ENCODE results near the gene PLA2G15. TPM values are rescaled to one million over a fixed set of nuclear protein-coding genes. Genes with fewer than 3 reads are reported as not detected.

Gene PLA2G15
- total RNA-seq, 1 donor = 30.8 TPM

DNA sequence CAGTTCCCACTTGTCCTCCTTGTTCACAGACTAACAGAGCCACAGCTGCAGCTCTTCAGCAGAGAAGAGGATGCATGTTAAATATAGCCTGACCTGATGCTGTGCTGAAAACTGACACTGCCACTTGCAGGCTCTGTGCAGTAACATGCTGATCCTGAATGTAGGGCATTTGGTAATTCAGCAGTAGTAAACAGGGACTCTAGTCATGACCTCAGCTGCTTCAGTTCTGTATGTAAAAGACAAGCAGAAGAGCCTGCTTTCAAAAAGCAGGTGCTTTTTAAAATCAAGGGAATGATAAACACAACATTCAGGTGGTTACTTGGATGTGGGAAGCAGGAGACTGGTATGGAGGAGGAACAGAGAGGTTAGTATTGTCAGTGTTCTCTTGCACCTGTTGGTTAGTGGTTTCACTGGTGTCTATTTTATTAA, 43.1 kb upstream of the PLA2G15 start:
- H3K27ac ChIP-seq (ENCODE audit: low read depth, low read length) = no peak overlapping the region

DNA sequence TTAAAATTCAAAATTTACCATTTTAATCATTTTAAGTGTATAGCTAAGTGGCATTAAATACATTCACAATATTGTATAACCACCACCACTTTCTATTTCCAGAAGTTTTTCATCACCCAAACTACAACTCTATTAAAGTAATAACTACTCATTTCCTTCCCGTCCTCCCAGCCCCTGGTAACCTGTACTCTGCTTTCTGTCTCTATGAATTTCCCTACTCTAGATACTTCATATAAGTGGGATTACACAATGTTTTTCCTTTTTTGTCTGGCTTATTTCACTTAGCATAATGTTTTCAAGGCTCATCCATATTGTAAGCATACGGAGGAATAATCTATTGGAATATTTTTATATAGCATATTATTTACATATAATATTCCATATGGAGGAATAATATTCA, 38.9 kb upstream of the PLA2G15 start:
- Histone ChIP-seq H4K20me1 (ENCODE audit: insufficient read depth, low read length) (no peaks in the 10 kb centered on the region), H3K79me2 (ENCODE audit: insufficient read depth, low read length) (no peaks in the 10 kb centered on the region), H3K36me3 (ENCODE audit: insufficient read depth, low read length) (no peaks in the 10 kb centered on the region), H2AFZ (ENCODE audit: low read length) (no peak overlapping the region), H3K4me1 (ENCODE audit: insufficient read depth, low read length) (no peaks in the 10 kb centered on the region), H3K27ac (ENCODE audit: low read depth, low read length) (no peak overlapping the region), H3K27me3 (ENCODE audit: insufficient read depth, low read length) (no peaks in the 10 kb centered on the region), H3K4me3 (ENCODE audit: insufficient read depth, low read length) (no peak overlapping the region), H3K4me2 (ENCODE audit: insufficient read depth, low read length) (no peak overlapping the region), H3K9me3 (ENCODE audit: low read depth, low read length) (no peaks in the 10 kb centered on the region)
- no peak for TF ChIP-seq CTCF (IDR thresholded peaks at IDR 0.05; ENCODE audit: extremely low read depth, low read depth, low read length)
- no peak for DNase-seq (ENCODE audit: insufficient read length, low spot score, missing footprints)

More for the DNA sequence above, 43.1 kb upstream of the PLA2G15 start:
- Histone ChIP-seq H3K79me2 (ENCODE audit: insufficient read depth, low read length) (no peaks in the 10 kb centered on the region), H3K4me3 (ENCODE audit: insufficient read depth, low read length) (no peak overlapping the region), H2AFZ (ENCODE audit: low read length) (no peak overlapping the region), H3K9me3 (ENCODE audit: low read depth, low read length) (no peaks in the 10 kb centered on the region), H3K4me1 (ENCODE audit: insufficient read depth, low read length) (peaks cover 13% of the 10 kb centered on the region), H3K27me3 (ENCODE audit: insufficient read depth, low read length) (no peaks in the 10 kb centered on the region), H3K4me2 (ENCODE audit: insufficient read depth, low read length) (no peak overlapping the region), H4K20me1 (ENCODE audit: insufficient read depth, low read length) (peaks cover 2% of the 10 kb centered on the region), H3K36me3 (ENCODE audit: insufficient read depth, low read length) (no peaks in the 10 kb centered on the region)
- no peak for DNase-seq (ENCODE audit: insufficient read length, low spot score, missing footprints)
- no peak for TF ChIP-seq CTCF (IDR thresholded peaks at IDR 0.05; ENCODE audit: extremely low read depth, low read depth, low read length)

DNA sequence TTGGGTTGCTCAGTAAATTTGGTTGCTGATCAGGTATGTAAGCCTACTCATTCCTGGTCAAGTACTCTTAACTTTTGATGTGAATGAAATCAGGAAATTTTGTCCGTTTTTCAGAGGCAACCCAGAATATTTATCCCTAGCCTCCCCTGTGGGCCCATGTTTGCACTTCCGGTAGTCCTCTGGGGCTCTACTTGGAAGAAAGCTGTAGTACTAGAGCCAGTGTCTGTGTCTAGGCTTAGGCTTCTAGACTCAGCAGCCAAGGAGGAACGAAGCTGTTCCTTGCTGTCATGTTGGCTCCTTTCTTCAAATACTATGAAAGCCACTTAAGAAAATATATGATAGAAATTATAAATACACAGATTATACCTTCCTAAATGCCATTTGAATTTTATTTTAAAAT, 30.4 kb upstream of the PLA2G15 start:
- no peaks in the 10 kb centered on the region for H3K36me3 ChIP-seq (ENCODE audit: insufficient read depth, low read length)
- H3K4me3 ChIP-seq (ENCODE audit: insufficient read depth, low read length) = no peak overlapping the region
- no peak overlapping the region for H3K27ac ChIP-seq (ENCODE audit: low read depth, low read length)
- TF ChIP-seq CTCF (IDR thresholded peaks at IDR 0.05; ENCODE audit: extremely low read depth, low read depth, low read length) = no peak
- no peaks in the 10 kb centered on the region for H3K4me1 ChIP-seq (ENCODE audit: insufficient read depth, low read length)
- no peak overlapping the region for H2AFZ ChIP-seq (ENCODE audit: low read length)
- no peaks in the 10 kb centered on the region for H3K27me3 ChIP-seq (ENCODE audit: insufficient read depth, low read length)
- H4K20me1 ChIP-seq (ENCODE audit: insufficient read depth, low read length) = no peaks in the 10 kb centered on the region
- DNase-seq (ENCODE audit: insufficient read length, low spot score, missing footprints) = no peak
- H3K4me2 ChIP-seq (ENCODE audit: insufficient read depth, low read length) = no peak overlapping the region
- H3K79me2 ChIP-seq (ENCODE audit: insufficient read depth, low read length) = peaks cover 2% of the 10 kb centered on the region
- no peaks in the 10 kb centered on the region for H3K9me3 ChIP-seq (ENCODE audit: low read depth, low read length)

GRCh38 chr16:68215302-68215701, 29.9 kb upstream of the PLA2G15 start:
- H3K4me2 ChIP-seq (ENCODE audit: insufficient read depth, low read length) = no peak overlapping the region
- no peaks in the 10 kb centered on the region for H4K20me1 ChIP-seq (ENCODE audit: insufficient read depth, low read length)
- TF ChIP-seq CTCF (IDR thresholded peaks at IDR 0.05; ENCODE audit: extremely low read depth, low read depth, low read length) = no peak

More at GRCh38 chr16:68215302-68215701, 29.9 kb upstream of the PLA2G15 start:
- Histone ChIP-seq H3K36me3 (ENCODE audit: insufficient read depth, low read length) (no peaks in the 10 kb centered on the region), H3K9me3 (ENCODE audit: low read depth, low read length) (no peaks in the 10 kb centered on the region), H3K4me1 (ENCODE audit: insufficient read depth, low read length) (no peaks in the 10 kb centered on the region), H3K27ac (ENCODE audit: low read depth, low read length) (no peak overlapping the region), H3K4me3 (ENCODE audit: insufficient read depth, low read length) (no peak overlapping the region), H3K79me2 (ENCODE audit: insufficient read depth, low read length) (peaks cover 2% of the 10 kb centered on the region), H3K27me3 (ENCODE audit: insufficient read depth, low read length) (no peaks in the 10 kb centered on the region), H2AFZ (ENCODE audit: low read length) (no peak overlapping the region)
- no peak for DNase-seq (ENCODE audit: insufficient read length, low spot score, missing footprints)
